GM18505 (cell line): ENCODE results near the gene VWA2.

Source experiments
- ATAC-seq: cut with Tn5 transposase; IDR thresholded peaks from one replicate; pipeline ENCODE4 v1.9.1; 2021; ENCODE audit not compliant: unreplicated experiment
- POLR2A ChIP-seq: IDR thresholded peaks from 4 replicates; pipeline ENCODE4 v1.6.1; 2011; ENCODE audit warnings: borderline replicate concordance; ENCODE audit not compliant: insufficient read depth, insufficient read length; ENCODE audit errors: extremely low read depth

Gene VWA2

GRCh38 chr10:114232561-114233176, 6.4 kb upstream of the VWA2 start:
- no peak for ATAC-seq

DNA sequence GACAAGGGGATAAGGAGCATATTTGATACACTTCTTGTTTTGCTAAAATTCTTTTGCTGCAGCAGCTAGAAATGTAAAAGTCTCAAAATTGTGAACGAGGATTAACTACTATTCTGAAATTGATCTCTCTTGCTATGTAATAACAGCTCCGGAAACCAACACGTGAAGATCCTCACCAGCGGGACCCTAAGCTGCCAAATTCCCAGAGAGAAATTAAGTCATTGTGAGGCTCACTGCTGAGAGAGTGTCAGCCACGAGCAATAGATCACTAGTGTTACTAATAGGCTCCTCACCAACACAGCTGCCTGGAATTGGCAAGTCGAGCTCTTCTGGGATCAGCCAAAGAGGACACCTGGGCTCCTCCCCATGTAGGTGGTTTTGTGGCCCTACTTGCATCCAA, 5.6 kb upstream of the VWA2 start:
- TF ChIP-seq POLR2A = no peak
- no peak for ATAC-seq

More at GRCh38 chr10:114232561-114233176, 6.4 kb upstream of the VWA2 start:
- no peak for TF ChIP-seq POLR2A

GRCh38 chr10:114234132-114234531, 4.9 kb upstream of the VWA2 start:
- ATAC-seq = no peak
- TF ChIP-seq POLR2A = no peak

DNA sequence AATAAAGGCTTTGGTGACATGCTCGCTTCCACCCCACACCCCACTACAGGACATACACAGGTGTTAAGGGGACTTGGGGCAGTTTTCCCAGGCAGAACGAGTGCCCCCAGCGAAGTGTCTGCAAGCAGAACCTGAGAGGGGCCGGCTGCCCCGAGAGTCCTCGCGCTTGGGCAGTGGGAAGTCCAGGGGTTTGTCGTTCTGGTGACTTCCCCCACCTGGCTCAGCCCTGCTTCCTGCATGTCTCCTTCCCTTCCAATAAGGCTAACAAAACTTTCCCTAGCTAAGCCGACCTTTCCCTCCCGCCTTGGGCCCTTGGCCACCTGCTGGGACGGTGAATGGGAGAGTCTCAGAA, 916 bp downstream of the VWA2 start:
- no peak for TF ChIP-seq POLR2A
- no peak for ATAC-seq

- ATAC-seq = no peak
- TF ChIP-seq POLR2A = no peak
These were observed 3.2 kb downstream of the VWA2 start for GRCh38 chr10:114242235-114242634.

GRCh38 chr10:114243661-114244060, 4.6 kb downstream of the VWA2 start:
- ATAC-seq = no peak
- TF ChIP-seq POLR2A = no peak

- ATAC-seq = no peak
- no peak for TF ChIP-seq POLR2A
These were observed 5.1 kb downstream of the VWA2 start for GRCh38 chr10:114244126-114244525.

DNA sequence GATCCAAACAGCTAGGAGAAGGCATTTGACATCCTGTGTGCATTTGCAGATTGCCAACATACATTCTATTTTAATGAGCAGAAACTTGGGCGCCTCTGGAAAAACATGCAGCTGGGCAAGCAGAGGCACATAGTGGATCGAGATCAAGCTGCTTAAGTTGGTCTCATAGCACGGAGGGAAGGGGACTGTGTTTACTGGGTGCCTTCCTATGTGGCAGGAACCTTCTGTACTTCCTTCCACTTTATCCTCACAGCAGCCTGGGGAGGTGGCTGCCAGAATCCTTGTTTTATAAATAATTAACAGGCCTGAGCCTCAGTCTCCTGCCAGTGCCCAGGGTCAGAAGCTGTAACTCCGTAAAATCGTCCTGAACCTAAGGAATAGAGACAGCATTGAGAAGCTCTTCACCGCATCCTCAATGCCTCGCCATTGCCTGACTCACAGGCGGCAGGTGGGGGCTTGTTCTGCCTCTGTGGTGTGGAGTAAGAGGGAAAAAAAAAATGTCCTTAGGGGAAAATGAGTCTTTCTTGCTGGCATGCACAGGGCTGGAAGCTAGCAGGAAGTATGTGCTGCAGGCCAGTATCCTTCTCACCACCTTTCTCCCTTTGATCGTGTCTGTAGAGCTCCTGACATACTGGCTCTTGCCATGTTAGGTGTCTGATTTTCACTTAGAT, 6.2 kb downstream of the VWA2 start:
- no peak for ATAC-seq
- TF ChIP-seq POLR2A = no peak

DNA sequence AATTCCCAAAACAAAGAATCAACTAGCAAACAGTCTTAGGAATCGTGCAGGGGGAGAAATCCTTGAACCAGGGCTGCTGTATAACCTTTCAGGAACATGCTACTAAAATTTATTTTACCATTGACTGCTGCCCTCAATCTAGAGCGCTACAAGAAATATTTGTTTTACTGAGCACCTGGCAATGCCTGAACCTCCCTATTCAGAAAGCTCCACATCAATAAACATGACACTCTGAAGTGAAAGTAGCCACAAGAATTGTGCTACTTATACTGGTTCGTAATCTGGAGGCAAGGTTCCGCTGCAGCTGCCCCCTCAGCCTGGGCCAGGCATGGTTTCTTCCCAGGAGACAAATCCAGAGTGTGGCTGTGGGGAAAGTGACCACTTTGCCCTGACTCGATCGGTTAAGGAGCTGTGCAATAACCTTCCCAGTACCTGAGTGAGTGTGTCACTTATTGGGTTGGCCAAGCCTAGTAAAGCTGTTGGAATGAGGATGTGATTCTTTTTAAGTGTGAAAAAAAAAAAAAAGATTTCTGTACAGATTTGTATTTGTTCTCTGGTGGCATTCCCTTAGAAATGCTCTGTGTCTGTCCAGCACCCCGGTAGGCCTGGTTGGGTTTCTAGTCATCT, 7.7 kb downstream of the VWA2 start:
- TF ChIP-seq POLR2A = no peak
- no peak for ATAC-seq

DNA sequence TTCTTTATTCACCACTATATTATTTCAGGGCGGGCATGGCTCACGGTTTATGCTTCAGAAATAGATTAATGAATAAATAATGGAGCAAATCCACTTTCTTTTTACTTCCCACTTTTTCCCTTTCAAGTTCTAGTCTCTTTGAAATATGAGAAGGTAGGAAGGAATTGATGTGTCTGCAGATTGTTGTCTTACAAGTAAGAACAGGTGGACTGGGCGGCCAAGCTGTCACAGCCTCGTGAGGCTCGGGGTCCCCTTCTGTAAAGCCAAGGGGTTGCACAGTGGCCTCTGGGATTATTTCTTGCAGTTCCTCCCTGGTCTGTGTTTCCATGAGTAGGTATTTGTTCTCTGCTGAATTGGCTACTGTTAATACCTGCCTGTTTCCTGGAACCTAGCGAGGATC, 11.2 kb downstream of the VWA2 start:
- ATAC-seq = no peak
- no peak for TF ChIP-seq POLR2A

DNA sequence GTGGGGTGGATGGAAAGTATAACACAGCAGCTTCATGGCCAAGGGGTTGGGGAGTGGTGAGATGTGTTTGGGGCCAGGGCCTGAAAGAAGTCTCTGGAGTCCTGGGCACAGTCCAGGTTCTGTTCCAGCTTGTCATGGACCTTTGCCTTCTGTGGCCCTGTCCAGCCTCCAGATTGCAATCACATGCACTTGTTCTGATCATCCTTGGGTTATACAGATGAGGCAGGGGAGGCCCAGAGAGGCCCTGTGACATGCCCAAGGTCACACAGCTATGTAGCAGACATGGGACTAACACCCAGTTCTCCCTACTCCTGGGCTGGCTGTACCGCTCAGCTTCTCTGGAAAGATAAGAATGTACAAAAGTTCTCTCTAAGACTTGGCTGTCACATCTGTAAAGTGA, 11.7 kb downstream of the VWA2 start:
- TF ChIP-seq POLR2A = no peak
- ATAC-seq = no peak

DNA sequence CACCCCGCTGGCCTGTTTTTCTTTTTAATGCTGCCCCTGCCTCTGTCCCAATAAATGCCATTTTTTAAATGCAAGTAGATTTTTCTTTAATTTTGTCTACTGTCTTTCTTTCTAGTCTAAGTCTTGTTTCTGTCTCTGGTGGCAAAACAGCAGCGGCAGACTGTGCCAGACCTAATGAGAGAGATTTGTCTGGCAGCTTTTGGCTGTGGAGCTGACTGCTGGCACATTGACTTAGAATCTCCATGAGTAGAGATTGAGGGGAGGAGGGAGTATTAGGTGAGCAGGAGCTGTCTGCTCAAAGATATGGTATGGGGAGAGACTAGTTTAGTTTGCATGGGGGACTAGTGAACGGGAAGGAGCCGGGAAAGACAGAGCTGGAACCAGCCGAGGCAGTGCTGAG, 13.0 kb downstream of the VWA2 start:
- TF ChIP-seq POLR2A = no peak
- ATAC-seq = no peak

DNA sequence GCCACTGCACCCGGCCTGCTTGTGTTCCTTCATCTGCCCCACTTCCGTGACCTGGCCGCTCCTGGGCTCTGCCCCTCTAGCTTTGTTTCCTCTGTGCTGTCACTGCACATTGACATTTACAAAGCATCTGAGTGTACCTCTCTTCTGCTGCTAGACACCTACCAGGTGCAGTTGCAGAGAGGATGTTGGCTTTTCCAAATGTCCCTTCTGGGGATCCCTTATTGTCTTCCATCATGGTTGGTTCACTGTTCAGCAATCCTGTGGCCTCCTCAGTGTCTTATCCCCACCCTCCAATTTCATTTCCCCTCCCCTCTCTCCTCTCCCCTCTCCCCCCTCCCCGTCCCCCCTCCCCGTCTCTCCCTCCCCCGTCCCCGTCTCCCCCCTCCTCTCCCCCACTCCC, 13.8 kb downstream of the VWA2 start:
- TF ChIP-seq POLR2A = no peak
- ATAC-seq = no peak

DNA sequence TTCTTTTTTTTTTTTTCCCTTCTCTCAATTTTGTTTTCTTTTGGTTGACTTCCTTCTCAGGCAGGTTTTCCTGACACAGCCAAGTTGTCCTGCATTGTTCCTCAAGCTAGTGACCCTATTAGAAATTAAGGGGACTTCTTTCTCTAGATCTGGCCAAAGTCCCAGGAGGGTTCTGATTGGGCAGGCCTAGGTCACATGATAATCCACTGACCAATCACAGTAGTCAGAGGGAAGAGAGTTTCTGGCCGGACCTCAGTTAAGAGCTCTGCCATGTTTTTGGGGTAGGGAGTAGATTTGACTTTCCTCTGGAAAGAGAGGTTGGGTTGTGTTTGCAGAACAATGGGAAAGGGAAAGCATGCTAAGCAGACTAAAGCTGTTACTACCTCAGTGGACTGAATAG, 16.2 kb downstream of the VWA2 start:
- no peak for TF ChIP-seq POLR2A

More for the DNA sequence above, 16.2 kb downstream of the VWA2 start:
- ATAC-seq = no peak
